Hematopoietic multipotent progenitor cell treated with erythropoietin and hydrocortisone succinate and interleukin-3 and kit ligand, for 8 days (in vitro differentiated cells): ENCODE measurements around the gene EN2.

ENCODE experiments used
- DNase-seq: peaks from one replicate; pipeline ENCODE4 v3.0.0-alpha.2; 2015

The EN2 gene

GRCh38 chr7:155465761-155466141 lies 7.8 kb downstream of the EN2 start:
- DNase-seq: no peak

- DNase-seq: no peak
These were observed 8.3 kb downstream of the EN2 start for GRCh38 chr7:155466142-155466813.

DNA sequence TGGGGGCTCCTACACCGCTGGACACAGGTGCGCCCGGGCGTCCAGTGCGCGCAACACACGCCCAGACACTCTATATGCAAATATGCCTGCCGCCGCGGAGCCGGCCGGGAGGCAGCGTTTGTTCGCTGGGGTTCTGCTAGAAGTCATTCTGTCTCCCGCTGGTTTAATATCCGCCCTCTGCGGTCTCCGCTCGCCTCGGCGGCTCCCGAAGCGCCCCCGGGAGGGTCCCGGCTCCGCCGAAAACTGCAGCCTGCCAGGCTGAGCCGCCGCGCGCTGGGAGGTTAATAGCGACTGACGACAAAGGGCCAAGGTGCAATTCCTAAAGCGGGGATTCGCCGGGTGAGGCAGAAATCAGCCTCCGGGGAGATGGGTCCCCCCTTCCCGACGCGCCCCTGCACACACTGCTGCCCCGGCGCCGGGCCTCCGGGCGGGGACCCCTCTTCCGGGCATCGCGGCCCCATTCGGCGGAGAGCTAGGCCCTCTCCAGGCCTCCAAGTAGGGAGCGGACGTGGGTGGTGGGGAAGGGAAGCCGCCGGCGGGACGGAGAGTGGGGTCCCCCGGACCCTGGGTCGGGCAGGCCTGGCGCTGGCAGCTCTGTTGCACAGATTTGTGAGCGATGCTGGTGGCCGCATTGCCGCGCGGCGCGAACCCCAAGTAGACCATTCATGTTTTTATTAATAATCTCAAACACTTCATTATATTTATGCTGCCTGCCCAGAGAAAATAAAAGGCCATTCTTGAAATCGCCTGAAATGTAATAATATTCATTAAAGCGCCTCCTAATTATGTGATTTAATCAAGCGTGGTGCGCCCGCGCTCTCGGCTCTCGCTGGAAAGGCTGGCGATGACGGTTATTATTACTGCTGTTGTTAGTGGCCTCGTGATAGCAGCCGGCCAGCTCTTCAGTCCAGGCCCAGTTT lies 9.1 kb downstream of the EN2 start:
- no peak for DNase-seq

DNA sequence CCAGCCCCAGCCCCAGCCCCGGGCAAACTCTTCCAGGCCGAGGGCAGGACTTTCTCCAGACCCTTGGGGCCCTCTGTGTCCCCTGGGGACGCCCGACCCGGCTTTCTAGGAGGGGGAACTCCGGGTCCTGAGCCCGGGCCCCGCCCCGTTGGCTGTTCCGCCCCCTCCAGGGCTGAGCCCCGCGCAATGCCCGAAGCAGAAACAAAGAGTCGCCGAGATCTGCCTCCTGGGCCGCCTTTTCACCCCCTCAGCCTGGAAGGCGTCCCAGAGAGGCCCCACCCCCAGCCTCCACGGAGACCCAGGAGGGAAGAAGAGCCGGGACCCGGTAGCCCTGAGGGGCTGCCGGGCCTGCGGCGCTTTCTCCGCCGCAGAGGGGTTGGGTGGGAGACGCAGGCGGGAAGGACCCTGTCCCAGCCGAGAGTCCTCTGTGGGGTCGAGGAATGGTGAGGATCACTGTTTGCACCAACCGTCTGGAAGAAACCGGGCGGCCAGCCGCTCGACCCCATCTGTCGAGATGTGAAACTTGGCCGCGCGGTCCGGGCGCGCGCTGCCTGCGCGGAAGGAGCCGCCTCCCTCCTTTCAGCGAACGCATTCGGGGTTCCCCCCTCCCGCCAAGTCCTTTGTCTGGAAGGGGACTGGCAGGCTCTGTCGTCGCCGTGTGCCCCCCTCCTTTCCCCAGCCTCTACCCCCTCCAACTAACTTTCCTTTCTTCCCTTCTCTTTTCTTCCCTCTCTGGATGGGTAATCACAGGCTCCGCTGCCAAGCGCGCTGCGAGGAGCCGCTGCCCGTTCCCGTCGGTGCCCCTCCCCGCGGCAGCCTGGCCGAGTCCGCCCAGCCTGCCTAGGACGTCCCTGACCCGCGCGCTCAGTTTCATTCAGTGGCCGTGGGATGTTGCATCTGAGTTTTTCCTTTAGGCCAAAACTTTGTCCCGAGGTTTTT lies 10.2 kb downstream of the EN2 start:
- no peak for DNase-seq

GRCh38 chr7:155468785-155469148 lies 10.8 kb downstream of the EN2 start:
- DNase-seq: no peak

- DNase-seq: no peak
These were observed 11.6 kb downstream of the EN2 start for GRCh38 chr7:155469311-155470185.

- DNase-seq: no peak
These were observed 12.2 kb downstream of the EN2 start for GRCh38 chr7:155470186-155470487.

DNA sequence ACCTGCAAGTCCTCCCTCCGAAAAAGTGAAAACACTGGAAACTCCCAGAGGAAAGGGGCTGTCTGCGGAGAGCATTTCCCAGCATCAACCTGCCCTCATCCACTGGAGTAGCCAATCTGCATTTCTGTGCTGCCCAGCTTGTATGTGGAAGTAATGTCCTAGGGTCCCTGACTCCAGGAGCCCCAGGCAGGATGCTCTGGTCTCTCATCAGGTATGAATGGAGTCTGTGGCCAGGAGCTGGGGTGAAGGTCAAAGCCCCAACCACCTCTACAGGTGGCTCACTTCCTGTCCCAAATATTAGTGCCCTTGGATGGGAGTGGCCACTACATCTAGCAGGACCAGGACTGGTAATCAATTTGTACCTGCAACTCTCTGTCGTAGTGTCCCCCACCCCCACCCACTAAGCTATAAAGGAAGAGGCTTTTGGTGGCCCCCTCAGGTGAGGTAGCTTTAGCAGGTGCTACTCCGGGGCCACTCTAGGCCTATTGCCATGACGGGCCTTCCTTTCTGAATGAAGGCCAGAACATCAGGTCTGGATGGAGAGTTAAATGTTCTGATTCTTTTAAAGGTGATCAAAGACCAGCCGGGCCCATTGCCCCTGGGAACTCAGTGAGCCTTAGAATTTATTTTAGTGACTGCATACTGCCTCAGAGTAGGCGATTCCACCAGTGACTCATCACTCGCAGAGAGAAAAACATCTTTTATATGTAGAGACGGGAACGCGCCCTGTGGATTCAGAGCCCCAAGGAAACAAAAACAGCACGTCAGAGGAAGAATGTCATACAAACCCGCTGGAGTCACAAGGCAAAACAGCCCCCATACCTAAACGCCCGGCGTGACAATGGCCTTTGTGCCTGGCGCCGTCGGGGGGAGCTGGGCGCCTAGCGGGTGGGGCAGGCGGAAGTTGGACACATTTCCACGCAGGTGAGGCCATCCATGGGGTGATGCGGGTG lies 13.0 kb downstream of the EN2 start:
- DNase-seq: no peak

GRCh38 chr7:155471718-155472117 lies 13.8 kb downstream of the EN2 start:
- no peak for DNase-seq

- DNase-seq: no peak
These were observed 19.5 kb downstream of the EN2 start for GRCh38 chr7:155477476-155477875.

DNA sequence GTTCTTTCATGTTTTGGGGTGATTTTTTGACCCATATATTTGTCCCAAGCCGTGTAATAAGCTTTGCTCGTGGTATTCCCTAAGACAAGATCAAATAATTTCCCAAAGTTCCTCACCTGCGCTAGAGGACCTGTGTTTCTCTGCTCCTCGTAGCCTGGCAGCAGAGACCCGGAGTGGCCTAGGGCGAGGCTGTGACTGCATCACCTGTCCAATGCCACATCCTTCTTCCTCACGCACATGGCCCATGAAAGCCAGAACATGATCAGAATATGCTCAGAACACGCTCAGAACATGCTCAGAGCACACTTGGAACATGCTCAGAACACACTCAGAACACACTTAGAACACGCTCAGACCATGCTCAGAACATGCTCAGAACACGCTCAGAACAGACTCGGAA lies 23.8 kb downstream of the EN2 start:
- DNase-seq: no peak

DNA sequence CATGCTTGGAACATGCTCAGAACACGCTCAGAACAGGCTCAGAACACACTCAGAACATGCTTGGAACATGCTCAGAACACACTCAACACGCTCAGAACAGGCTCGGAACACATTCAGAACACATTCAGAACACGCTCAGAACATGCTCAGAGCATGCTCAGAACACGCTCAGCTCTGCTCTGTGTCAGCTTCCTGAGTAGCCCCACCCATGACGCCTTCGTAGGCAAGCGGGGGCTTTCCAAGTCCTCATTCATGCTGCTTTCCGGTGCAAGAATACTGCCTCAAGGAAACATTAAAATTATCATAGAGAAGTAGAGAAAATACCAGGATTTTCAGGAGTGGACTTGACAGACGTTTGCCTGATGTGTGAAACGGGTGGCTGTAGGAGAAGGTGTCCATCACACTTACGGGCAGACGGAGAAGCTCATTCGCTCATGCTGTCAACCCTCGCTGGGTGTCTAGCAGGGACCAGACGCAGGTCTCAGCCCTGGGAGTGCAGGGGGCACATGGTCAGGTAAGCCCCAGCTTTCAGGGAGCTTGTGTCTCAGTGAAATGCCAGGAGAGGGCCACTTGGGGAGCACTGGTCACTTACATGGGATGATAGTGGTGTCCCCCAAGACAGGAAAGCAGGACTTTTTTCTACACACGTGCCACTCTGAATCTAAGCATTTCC lies 24.7 kb downstream of the EN2 start:
- DNase-seq: no peak

DNA sequence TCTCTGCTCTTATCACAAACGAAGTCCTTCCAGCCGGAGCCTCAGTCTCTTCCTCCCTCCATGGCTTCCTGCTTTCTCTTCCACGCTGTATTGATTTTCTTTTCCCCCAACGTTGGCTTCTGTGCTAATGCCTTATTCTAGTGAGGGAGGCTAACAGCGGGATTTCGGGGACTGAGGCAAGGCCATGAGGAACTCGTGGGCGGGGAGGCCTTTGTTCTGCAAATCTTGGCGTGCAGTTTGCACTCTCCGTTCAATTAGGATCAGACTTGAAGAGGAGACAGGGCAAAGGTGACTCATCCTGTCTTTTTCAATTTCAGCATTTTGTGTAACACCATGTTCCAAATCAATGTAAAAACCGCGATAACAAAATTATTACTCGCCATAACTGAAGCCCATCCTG lies 25.3 kb downstream of the EN2 start:
- no peak for DNase-seq

DNA sequence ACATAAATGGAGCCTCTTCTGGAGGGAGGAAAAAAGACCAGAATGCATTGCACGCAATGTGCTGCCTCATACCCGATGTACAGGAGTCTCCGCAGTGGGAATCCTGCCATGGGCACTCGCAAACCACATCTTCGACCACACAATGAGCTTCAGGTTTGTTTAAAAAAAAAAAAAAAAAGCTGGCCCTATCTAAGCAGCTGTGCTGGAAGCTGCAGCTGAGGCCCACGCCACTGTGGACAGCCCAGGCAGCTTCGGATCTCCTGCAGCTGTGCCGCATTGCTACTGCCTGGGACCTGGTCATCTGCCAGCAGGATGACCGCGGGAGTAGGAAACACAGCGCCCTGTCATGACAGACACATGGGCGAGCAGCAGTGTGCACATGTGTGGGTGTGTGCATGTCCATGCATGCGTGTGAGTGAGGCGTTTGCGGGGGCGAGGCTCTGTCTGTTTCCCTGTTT lies 26.0 kb downstream of the EN2 start:
- no peak for DNase-seq

GRCh38 chr7:155484483-155485399 lies 26.8 kb downstream of the EN2 start:
- DNase-seq: no peak

DNA sequence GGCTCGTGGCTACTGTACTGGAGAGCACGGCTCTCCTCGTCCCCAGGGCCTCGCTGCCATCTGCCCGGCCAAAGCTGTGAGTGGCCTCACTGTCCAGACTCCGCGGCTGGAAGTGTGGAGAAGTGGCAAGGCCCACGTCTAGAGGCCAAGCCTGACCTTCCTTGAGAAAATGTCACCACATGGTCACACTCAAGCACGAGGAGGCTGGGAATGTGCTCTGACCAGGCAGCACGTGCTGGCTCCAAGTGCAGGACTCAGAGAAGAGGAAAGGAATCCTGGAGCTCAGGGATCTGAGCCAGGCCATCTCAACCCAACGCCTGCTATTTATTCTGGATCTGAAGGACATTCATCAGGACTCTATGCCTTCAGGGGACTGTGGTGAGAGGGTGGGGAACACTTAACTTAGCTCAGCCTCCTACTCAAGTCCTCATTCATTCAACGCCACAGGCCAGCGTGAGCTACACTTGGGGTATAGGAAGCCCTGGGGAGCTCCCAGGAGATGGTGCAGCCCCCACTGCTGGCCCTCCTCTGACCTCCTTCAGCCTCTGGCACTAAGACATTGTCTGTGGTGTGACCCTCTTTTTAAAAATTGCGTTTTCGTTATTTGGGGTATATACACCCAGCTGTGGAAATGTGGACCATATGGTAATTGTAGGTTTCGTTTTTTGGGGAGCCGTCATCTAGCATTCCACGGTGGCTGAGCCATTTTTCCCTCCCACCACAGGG lies 29.0 kb downstream of the EN2 start:
- DNase-seq: no peak

GRCh38 chr7:155487509-155488482 lies 29.9 kb downstream of the EN2 start:
- no peak for DNase-seq
